Kidney epithelial cell (primary cell): Measurements from ENCODE around the gene BAIAP2L2. TPM values are rescaled to one million over a fixed set of nuclear protein-coding genes. Genes with fewer than 3 reads are reported as not detected.

ENCODE experiments used
- DNase-seq: peaks from one replicate; pipeline ENCODE4 v3.0.0-alpha.2; 2010; ENCODE audit warnings: low read depth
- H3K27me3 ChIP-seq: 2 replicates; pipeline ENCODE4 v1.6.0; 2011; ENCODE audit warnings: low read length; ENCODE audit not compliant: control insufficient read depth, insufficient read depth
- H3K36me3 ChIP-seq: 2 replicates; pipeline ENCODE4 v1.5.1; 2011; ENCODE audit warnings: low read length; ENCODE audit not compliant: control insufficient read depth, insufficient read depth
- H3K4me3 ChIP-seq: 2 replicates; pipeline ENCODE4 v1.5.1; 2011; ENCODE audit warnings: low read depth, mild to moderate bottlenecking, control low read depth, low read length
- CTCF ChIP-seq: IDR thresholded peaks from 2 replicates; pipeline ENCODE4 v1.5.1; 2011; ENCODE audit warnings: mild to moderate bottlenecking, moderate library complexity, low read length, control low read depth, inconsistent platforms; ENCODE audit not compliant: insufficient read depth, poor library complexity, severe bottlenecking
- total RNA-seq: library from RNA; depleted of rRNA; stranded (reverse); fragments of >200 nt; gene quantifications from 2 replicates; pipeline ENCODE4 v1.2.3, GENCODE V29; 2015

BAIAP2L2 gene
- total RNA-seq, 1 donor from 2014 or later, result 4.1 TPM

GRCh38 chr22:38137876-38138687, 27.6 kb upstream of the BAIAP2L2 start:
- DNase-seq, result no peak
- H3K4me3 ChIP-seq, result no peak overlapping the region
- no peaks in the 10 kb centered on the region for H3K36me3 ChIP-seq
- H3K27me3 ChIP-seq, result no peaks in the 10 kb centered on the region
- TF ChIP-seq CTCF, result no peak

GRCh38 chr22:38136607-38137006, 26.1 kb upstream of the BAIAP2L2 start:
- no peak for DNase-seq
- no peak for TF ChIP-seq CTCF
- no peaks in the 10 kb centered on the region for H3K27me3 ChIP-seq
- no peak overlapping the region for H3K4me3 ChIP-seq
- H3K36me3 ChIP-seq, result no peaks in the 10 kb centered on the region

GRCh38 chr22:38135133-38135706, 24.7 kb upstream of the BAIAP2L2 start:
- Histone ChIP-seq H3K4me3 (no peak overlapping the region), H3K27me3 (no peaks in the 10 kb centered on the region), H3K36me3 (no peaks in the 10 kb centered on the region)
- peak; percentile 65 for DNase-seq
- TF ChIP-seq CTCF, result no peak

- no peaks in the 10 kb centered on the region for H3K27me3 ChIP-seq
- no peak overlapping the region for H3K4me3 ChIP-seq
- H3K36me3 ChIP-seq, result no peaks in the 10 kb centered on the region
- DNase-seq, result no peak
- TF ChIP-seq CTCF, result no peak
Observed at GRCh38 chr22:38133331-38133730, 22.8 kb upstream of the BAIAP2L2 start.

GRCh38 chr22:38132794-38133193, 22.3 kb upstream of the BAIAP2L2 start:
- H3K27me3 ChIP-seq, result no peaks in the 10 kb centered on the region
- no peak for TF ChIP-seq CTCF
- no peak for DNase-seq
- no peaks in the 10 kb centered on the region for H3K36me3 ChIP-seq
- H3K4me3 ChIP-seq, result no peak overlapping the region
